ENCODE measurements around the gene NDUFAF2. TPM values are rescaled to one million over a fixed set of nuclear protein-coding genes. Genes with fewer than 3 reads are reported as not detected.

The NDUFAF2 gene
- total RNA-seq, 1 donor from 2014 or later: 33.1 TPM

DNA sequence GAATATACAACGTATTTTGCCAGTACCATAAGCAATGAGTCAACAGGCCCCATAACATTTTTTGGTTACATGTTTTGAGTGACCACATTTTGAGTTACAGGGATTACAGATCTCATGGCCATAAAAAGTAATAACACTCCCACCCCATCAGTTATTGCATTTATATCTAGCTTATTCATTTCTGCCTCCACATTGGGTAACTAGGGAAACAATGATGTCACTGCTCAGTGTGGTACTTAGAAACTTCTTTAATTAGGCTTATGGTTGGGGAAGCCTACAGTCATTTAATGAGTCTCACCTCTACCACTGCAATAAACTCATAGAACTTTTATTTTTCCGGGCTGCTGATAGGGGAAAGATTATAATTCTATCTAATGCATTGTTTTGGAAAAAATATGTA lies 257.2 kb downstream of the NDUFAF2 start:
- Histone ChIP-seq H3K27me3 (no peaks in the 10 kb centered on the region), H3K9me3 (no peaks in the 10 kb centered on the region), H3K4me1 (no peaks in the 10 kb centered on the region), H3K4me3 (no peak overlapping the region), H3K27ac (no peak overlapping the region), H3K36me3 (no peaks in the 10 kb centered on the region)
- no peak for DNase-seq (ENCODE audit: extremely low spot score in 2 of 2)
- TF ChIP-seq, protein P1, sequence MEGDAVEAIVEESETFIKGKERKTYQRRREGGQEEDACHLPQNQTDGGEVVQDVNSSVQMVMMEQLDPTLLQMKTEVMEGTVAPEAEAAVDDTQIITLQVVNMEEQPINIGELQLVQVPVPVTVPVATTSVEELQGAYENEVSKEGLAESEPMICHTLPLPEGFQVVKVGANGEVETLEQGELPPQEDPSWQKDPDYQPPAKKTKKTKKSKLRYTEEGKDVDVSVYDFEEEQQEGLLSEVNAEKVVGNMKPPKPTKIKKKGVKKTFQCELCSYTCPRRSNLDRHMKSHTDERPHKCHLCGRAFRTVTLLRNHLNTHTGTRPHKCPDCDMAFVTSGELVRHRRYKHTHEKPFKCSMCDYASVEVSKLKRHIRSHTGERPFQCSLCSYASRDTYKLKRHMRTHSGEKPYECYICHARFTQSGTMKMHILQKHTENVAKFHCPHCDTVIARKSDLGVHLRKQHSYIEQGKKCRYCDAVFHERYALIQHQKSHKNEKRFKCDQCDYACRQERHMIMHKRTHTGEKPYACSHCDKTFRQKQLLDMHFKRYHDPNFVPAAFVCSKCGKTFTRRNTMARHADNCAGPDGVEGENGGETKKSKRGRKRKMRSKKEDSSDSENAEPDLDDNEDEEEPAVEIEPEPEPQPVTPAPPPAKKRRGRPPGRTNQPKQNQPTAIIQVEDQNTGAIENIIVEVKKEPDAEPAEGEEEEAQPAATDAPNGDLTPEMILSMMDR (IDR thresholded peaks at IDR 0.05): no peak
- no peak for TF ChIP-seq POLR2A (IDR thresholded peaks at IDR 0.05)
- TF ChIP-seq POLR2AphosphoS5 (IDR thresholded peaks at IDR 0.05; ENCODE audit: insufficient read depth in 1 of 2, low read depth in 1 of 2): no peak
- intact Hi-C loops (cut with DNase I): no loop called here

Other genes with a start within 250 kb of the NDUFAF2 start
- 0.74 TPM for gene DEPDC1B, start 245.0 kb upstream of the NDUFAF2 start, total RNA-seq
- 3.9 TPM for gene ELOVL7, start 100.9 kb upstream of the NDUFAF2 start, total RNA-seq
- 5.9 TPM for gene ERCC8, start 135 bp upstream of the NDUFAF2 start, total RNA-seq
- gene SMIM15, start 217.3 kb downstream of the NDUFAF2 start, total RNA-seq: 33.1 TPM